IMR-90 (cell line): ENCODE data around the gene RAD18.

Source experiments
- CEBPB ChIP-seq: IDR thresholded peaks from 2 replicates; pipeline ENCODE4 v1.6.1; 2012; ENCODE audit warnings: low read depth, low read length, improper control_type of control experiment
- CTCF ChIP-seq: conservative IDR thresholded peaks from 2 replicates; pipeline ENCODE4 v1.5.1; 2012; ENCODE audit warnings: mild to moderate bottlenecking, low read depth, low read length, improper control_type of control experiment
- POLR2A ChIP-seq: IDR thresholded peaks from 2 replicates; pipeline ENCODE4 v1.6.1; 2012; ENCODE audit warnings: mild to moderate bottlenecking, low read depth, low read length
- RAD21 ChIP-seq: IDR thresholded peaks from 2 replicates; pipeline ENCODE4 v1.6.1; 2012; ENCODE audit warnings: low read length, improper control_type of control experiment
- USF2 ChIP-seq: fragments of 150-350 bp; IDR thresholded peaks from 2 replicates; pipeline ENCODE4 v1.6.1; 2017; ENCODE audit warnings: mild to moderate bottlenecking, antibody characterized with exemption, low read length, low read depth

GRCh38 chr3:8870134-8870533, 93.1 kb downstream of the RAD18 start:
- TF ChIP-seq CTCF (no peak), POLR2A (no peak), CEBPB (no peak), USF2 (no peak), RAD21 (no peak)
